K562 (cell line): Measurements from ENCODE around the gene C17orf113. TPM values are rescaled to one million over a fixed set of nuclear protein-coding genes. Genes with fewer than 3 reads are reported as not detected.

ENCODE experiments used
- CEBPB ChIP-seq: fragments of 450-650 bp; IDR thresholded peaks from 2 replicates; pipeline ENCODE4 v1.6.1; 2016; ENCODE audit warnings: missing genetic modification characterization, missing compliant biosample characterization
- EP300 ChIP-seq: IDR thresholded peaks from 2 replicates; pipeline ENCODE4 v1.6.1; 2012; ENCODE audit warnings: low read length, improper control_type of control experiment
- HEY1 ChIP-seq: fragments of 250-450 bp; sonication (Bioruptor Pico); IDR thresholded peaks from 2 replicates; pipeline ENCODE4 v1.5.0; 2020; ENCODE audit warnings: mild to moderate bottlenecking, moderate library complexity, borderline replicate concordance
- HNRNPH1 ChIP-seq: fragments of 200-400 bp; formaldehyde crosslinking; optimal IDR thresholded peaks from 2 replicates; pipeline ENCODE3; 2017; ENCODE audit warnings: low read depth, mild to moderate bottlenecking, low read length, moderate library complexity
- LEF1 ChIP-seq: fragments of 450-650 bp; IDR thresholded peaks from 2 replicates; pipeline ENCODE4 v1.6.1; 2016; ENCODE audit warnings: mild to moderate bottlenecking
- NFE2L1 ChIP-seq: fragments of 450-650 bp; IDR thresholded peaks from 2 replicates; pipeline ENCODE4 v1.6.1; 2016; ENCODE audit warnings: missing genetic modification characterization, low read depth, mild to moderate bottlenecking, missing compliant biosample characterization, moderate library complexity, borderline replicate concordance
- OTX1 ChIP-seq: fragments of 450-650 bp; formaldehyde crosslinking; IDR thresholded peaks from 2 replicates; pipeline ENCODE4 v1.4.0; 2022; ENCODE audit warnings: mild to moderate bottlenecking
- PHF20 ChIP-seq: fragments of 450-650 bp; IDR thresholded peaks from 2 replicates; pipeline ENCODE4 v1.6.1; 2018; ENCODE audit not compliant: partially characterized antibody
- PHF21A ChIP-seq: fragments of 450-650 bp; IDR thresholded peaks from 2 replicates; pipeline ENCODE4 v1.6.1; 2017; ENCODE audit warnings: low read depth, borderline replicate concordance
- SREBF1 ChIP-seq: fragments of 150-350 bp; IDR thresholded peaks from 2 replicates; pipeline ENCODE4 v1.6.1; 2014; ENCODE audit warnings: antibody characterized with exemption, low read depth, low read length, borderline replicate concordance
- TCFL5 ChIP-seq: fragments of 250-450 bp; sonication (Bioruptor Pico); conservative IDR thresholded peaks from 2 replicates; pipeline ENCODE4 v1.6.1; 2021; ENCODE audit warnings: mild to moderate bottlenecking, moderate library complexity, matching md5 sums
- ZNF217 ChIP-seq: sonication (generic); formaldehyde crosslinking; IDR thresholded peaks from 2 replicates; pipeline ENCODE4 v1.8.0; 2022; ENCODE audit warnings: mild to moderate bottlenecking, missing genetic modification reagents
- ZNF561 ChIP-seq: fragments of 450-650 bp; formaldehyde crosslinking; conservative IDR thresholded peaks from 2 replicates; pipeline ENCODE4 v1.4.0; 2020; ENCODE audit warnings: mild to moderate bottlenecking, moderate library complexity
- polyA plus RNA-seq, 8 experiments: library from polyadenylated mRNA; depleted of rRNA in 4 of 8; stranded (reverse) in 5 of 8; unstranded in 3 of 8; fragments of >200 nt; fragmentation: Nextera tagmentation in 2 of 8; fragmentation: Illumina TruSeq in 1 of 8; extraction: Ambion mirVana in 2 of 8; extraction: Trizol in 1 of 8; gene quantifications; 2 replicates each; pipeline versions ENCODE4 v1.2.1 to v1.2.3, GENCODE V29; 2011 to 2014; ENCODE audit warnings: inconsistent platforms in 1 of 8, missing spikeins in 1 of 8
- total RNA-seq, 7 experiments: library from RNA; depleted of rRNA in 6 of 7; stranded (reverse); fragments of >200 nt in 6 of 7; fragmentation: Illumina TruSeq in 2 of 7; extraction: Trizol in 2 of 7; gene quantifications; 2 replicates each; pipeline versions ENCODE4 v1.2.1 to v1.2.3, GENCODE V29; 2011 to 2021; ENCODE audit warnings: low replicate concordance in 1 of 7
- TF ChIP-seq, protein P1 (sequence below): fragments of 250-450 bp; sonication (Bioruptor Pico); IDR thresholded peaks from 2 replicates; pipeline ENCODE4 v1.8.0; 2022; ENCODE audit warnings: moderate library complexity, mild to moderate bottlenecking, inconsistent platforms
- TF ChIP-seq, protein P2 (sequence below): fragments of 450-650 bp; IDR thresholded peaks from 2 replicates; pipeline ENCODE4 v1.7.0; 2016; ENCODE audit warnings: borderline replicate concordance
- TF ChIP-seq, protein P3 (sequence below): sonication (generic); formaldehyde crosslinking; IDR thresholded peaks from 2 replicates; pipeline ENCODE4 v1.8.1; 2022; ENCODE audit warnings: missing genetic modification reagents
- TF ChIP-seq, protein P4 (sequence below), 2 experiments: fragments of 450-650 bp; IDR thresholded peaks; 2 replicates each; pipeline ENCODE4 v1.6.1; 2018; ENCODE audit warnings: mild to moderate bottlenecking in 2 of 2, low read depth in 1 of 2; ENCODE audit not compliant: partially characterized antibody in 2 of 2
- TF ChIP-seq, protein P5 (sequence below): fragments of 250-450 bp; sonication (Bioruptor Pico); IDR thresholded peaks from 2 replicates; pipeline ENCODE4 v1.5.0; 2022; ENCODE audit warnings: mild to moderate bottlenecking

The C17orf113 gene
- total and polyA plus RNA-seq, 9 of the 15 experiments (the other 6 are each of a cell fraction or from before 2014, with no cell fraction given) = 0.10 to 1.2 (median 0.31) TPM

DNA sequence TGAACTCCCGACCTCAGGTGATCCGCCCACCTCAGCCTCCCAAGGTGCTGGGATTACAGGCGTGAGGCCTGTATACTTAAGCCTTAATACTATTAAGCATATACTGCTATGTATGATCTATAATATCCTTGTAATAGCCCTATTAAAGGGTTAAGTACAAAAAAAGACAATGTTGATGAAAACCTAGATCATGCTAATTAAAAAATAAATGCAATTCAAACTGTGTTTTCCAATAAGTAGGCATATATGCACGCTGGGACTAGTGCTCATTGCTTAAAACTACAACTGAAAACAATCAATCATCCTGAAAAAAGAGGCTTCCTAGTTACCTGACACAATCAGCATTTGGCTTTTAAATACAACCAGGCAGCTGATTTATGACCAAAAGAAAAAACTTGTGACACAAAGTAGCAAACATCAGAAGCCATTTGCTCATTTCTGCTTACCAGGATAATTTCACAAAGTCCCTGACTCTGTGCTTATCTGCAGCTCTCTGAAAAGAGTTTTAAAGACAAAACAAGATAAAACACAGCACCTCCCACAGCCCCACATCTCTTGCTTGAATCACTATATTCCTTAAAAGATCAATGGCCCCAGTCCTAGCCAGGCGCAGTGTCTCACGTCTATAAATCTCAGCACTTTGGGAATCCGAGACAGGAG is 36.8 kb upstream of the C17orf113 start (continued):
- TF ChIP-seq, protein P1, sequence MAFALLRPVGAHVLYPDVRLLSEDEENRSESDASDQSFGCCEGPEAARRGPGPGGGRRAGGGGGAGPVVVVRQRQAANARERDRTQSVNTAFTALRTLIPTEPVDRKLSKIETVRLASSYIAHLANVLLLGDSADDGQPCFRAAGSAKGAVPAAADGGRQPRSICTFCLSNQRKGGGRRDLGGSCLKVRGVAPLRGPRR (CRISPR knock-in tag) = no peak
- TF ChIP-seq, protein P2, sequence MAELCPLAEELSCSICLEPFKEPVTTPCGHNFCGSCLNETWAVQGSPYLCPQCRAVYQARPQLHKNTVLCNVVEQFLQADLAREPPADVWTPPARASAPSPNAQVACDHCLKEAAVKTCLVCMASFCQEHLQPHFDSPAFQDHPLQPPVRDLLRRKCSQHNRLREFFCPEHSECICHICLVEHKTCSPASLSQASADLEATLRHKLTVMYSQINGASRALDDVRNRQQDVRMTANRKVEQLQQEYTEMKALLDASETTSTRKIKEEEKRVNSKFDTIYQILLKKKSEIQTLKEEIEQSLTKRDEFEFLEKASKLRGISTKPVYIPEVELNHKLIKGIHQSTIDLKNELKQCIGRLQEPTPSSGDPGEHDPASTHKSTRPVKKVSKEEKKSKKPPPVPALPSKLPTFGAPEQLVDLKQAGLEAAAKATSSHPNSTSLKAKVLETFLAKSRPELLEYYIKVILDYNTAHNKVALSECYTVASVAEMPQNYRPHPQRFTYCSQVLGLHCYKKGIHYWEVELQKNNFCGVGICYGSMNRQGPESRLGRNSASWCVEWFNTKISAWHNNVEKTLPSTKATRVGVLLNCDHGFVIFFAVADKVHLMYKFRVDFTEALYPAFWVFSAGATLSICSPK = no peak
- TF ChIP-seq HEY1 (CRISPR knock-in tag) = no peak
- TF ChIP-seq ZNF217 = no peak
- TF ChIP-seq LEF1 = peak; percentile 73; the same call in 1 of the 2 replicates
- no peak for TF ChIP-seq PHF20
- no peak for TF ChIP-seq OTX1 (CRISPR knock-in tag)
- no peak for TF ChIP-seq HNRNPH1
- TF ChIP-seq, protein P3, sequence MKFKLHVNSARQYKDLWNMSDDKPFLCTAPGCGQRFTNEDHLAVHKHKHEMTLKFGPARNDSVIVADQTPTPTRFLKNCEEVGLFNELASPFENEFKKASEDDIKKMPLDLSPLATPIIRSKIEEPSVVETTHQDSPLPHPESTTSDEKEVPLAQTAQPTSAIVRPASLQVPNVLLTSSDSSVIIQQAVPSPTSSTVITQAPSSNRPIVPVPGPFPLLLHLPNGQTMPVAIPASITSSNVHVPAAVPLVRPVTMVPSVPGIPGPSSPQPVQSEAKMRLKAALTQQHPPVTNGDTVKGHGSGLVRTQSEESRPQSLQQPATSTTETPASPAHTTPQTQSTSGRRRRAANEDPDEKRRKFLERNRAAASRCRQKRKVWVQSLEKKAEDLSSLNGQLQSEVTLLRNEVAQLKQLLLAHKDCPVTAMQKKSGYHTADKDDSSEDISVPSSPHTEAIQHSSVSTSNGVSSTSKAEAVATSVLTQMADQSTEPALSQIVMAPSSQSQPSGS (CRISPR knock-in tag) = no peak
- no peak for TF ChIP-seq TCFL5 (CRISPR knock-in tag)
- no peak for TF ChIP-seq ZNF561 (CRISPR knock-in tag)
- TF ChIP-seq, protein P4, sequence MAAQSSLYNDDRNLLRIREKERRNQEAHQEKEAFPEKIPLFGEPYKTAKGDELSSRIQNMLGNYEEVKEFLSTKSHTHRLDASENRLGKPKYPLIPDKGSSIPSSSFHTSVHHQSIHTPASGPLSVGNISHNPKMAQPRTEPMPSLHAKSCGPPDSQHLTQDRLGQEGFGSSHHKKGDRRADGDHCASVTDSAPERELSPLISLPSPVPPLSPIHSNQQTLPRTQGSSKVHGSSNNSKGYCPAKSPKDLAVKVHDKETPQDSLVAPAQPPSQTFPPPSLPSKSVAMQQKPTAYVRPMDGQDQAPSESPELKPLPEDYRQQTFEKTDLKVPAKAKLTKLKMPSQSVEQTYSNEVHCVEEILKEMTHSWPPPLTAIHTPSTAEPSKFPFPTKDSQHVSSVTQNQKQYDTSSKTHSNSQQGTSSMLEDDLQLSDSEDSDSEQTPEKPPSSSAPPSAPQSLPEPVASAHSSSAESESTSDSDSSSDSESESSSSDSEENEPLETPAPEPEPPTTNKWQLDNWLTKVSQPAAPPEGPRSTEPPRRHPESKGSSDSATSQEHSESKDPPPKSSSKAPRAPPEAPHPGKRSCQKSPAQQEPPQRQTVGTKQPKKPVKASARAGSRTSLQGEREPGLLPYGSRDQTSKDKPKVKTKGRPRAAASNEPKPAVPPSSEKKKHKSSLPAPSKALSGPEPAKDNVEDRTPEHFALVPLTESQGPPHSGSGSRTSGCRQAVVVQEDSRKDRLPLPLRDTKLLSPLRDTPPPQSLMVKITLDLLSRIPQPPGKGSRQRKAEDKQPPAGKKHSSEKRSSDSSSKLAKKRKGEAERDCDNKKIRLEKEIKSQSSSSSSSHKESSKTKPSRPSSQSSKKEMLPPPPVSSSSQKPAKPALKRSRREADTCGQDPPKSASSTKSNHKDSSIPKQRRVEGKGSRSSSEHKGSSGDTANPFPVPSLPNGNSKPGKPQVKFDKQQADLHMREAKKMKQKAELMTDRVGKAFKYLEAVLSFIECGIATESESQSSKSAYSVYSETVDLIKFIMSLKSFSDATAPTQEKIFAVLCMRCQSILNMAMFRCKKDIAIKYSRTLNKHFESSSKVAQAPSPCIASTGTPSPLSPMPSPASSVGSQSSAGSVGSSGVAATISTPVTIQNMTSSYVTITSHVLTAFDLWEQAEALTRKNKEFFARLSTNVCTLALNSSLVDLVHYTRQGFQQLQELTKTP (IDR thresholded peaks at IDR 0.05; ENCODE audit: low read depth in 1 of 2, partially characterized antibody in 2 of 2) = no peak
- TF ChIP-seq CEBPB (tag) = peak; percentile 36; the same call in 1 of the 2 replicates
- TF ChIP-seq PHF21A = 0 out of 2 replicates have a peak, but pooled peaks have one; percentile 36
- TF ChIP-seq EP300 = peak; percentile 61
- TF ChIP-seq NFE2L1 (tag) = no peak
- TF ChIP-seq SREBF1 = no peak
- TF ChIP-seq, protein P5, sequence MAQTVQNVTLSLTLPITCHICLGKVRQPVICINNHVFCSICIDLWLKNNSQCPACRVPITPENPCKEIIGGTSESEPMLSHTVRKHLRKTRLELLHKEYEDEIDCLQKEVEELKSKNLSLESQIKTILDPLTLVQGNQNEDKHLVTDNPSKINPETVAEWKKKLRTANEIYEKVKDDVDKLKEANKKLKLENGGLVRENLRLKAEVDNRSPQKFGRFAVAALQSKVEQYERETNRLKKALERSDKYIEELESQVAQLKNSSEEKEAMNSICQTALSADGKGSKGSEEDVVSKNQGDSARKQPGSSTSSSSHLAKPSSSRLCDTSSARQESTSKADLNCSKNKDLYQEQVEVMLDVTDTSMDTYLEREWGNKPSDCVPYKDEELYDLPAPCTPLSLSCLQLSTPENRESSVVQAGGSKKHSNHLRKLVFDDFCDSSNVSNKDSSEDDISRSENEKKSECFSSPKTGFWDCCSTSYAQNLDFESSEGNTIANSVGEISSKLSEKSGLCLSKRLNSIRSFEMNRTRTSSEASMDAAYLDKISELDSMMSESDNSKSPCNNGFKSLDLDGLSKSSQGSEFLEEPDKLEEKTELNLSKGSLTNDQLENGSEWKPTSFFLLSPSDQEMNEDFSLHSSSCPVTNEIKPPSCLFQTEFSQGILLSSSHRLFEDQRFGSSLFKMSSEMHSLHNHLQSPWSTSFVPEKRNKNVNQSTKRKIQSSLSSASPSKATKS (CRISPR knock-in tag) = no peak
